Measurements from ENCODE around the gene CREB3.

DNA sequence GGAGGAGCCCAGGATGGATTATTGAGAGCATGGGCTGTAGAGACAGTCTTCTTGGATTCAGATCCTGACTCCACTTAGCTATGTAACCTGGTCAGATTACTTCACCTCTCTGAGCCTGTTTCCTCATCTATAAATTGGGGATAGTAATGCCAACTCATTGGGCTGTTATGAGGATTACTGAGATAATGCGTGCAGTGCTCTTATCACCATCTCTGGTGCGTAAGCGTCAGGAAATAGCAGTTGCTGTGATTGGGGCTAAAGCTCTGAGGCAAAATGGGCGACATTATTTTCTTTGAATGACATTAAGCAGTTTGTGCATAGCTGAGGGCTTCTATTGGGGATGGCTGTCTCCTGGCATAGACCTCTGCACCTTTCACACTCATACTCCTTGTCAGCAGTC lies 22.6 kb downstream of the CREB3 start:
- TF ChIP-seq CTCF (IDR thresholded peaks at IDR 0.05; ENCODE audit: borderline replicate concordance, extremely low read depth, low read length, poor library complexity, severe bottlenecking) (no peak), EZH2 (IDR thresholded peaks at IDR 0.05; ENCODE audit: borderline replicate concordance, low read depth, low read length, severe bottlenecking) (no peak)

Data from DND-41 (cell line).